NB4 (cell line): Measurements from ENCODE around the gene EFCAB14.

Source experiments
- CTCF ChIP-seq: IDR thresholded peaks from one replicate; pipeline ENCODE4 v1.5.1; 2012; ENCODE audit warnings: low read depth, low read length
- POLR2A ChIP-seq: IDR thresholded peaks from 2 replicates; pipeline ENCODE4 v1.6.1; 2011; ENCODE audit warnings: mild to moderate bottlenecking; ENCODE audit not compliant: insufficient read length; ENCODE audit errors: extremely low read depth

DNA sequence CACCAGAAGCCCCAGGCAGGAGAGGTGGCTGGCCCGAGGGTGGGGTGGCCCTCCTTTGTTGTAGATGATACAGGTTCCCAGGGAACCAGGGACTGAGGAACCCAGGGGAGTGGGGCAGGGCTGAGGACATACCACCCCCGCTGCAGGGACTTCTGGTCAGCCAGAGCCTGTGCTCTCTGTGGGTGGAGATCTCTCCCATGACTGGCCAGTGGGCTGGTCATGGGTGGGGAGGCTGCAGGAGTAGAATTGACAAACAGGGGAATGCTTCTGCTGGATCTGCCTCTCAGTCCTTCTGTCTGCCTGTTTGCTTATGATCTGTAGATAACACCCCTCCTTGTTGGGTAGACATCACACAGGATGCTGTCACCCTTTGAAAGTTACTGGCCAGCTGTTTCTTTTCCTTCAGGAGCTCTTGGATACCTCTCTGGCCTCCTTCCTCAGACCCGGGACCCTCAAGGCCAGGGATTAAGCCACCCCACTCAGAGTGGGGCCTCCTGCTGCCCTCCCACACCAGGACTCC, 2.8 kb upstream of the EFCAB14 start:
- TF ChIP-seq CTCF (no peak), POLR2A (no peak)
